PC-3 (cell line): ENCODE data around the gene CDC6. TPM values are rescaled to one million over a fixed set of nuclear protein-coding genes. Genes with fewer than 3 reads are reported as not detected.

Experiments used
- ATAC-seq: fragments of 200-7000 bp; cut with Tn5 transposase; 2 replicates; pipeline ENCODE4 v1.9.1; 2020; ENCODE audit warnings: mild to moderate bottlenecking, moderate library complexity
- BruUV-seq: library from RNA; stranded (reverse); fragments of 400-500 nt; replicated peaks from 2 replicates; lab custom pipeline; 2021; lab: Mats Ljungman, UMichigan
- CTCF ChIA-PET: fragments of 300-600 bp; sonication (Branson Sonifier 250); formaldehyde crosslinking; loops from one replicate; lab custom pipeline; 2022; ENCODE audit warnings: antibody characterized with exemption; lab: Charles Lee
- POLR2A ChIA-PET: fragments of 300-600 bp; sonication (Branson Sonifier 250); formaldehyde crosslinking; loops from one replicate; lab custom pipeline; 2022; ENCODE audit warnings: antibody characterized with exemption; ENCODE audit not compliant: unreplicated experiment; lab: Charles Lee
- DNase-seq: peaks from one replicate; pipeline ENCODE4 v3.0.0-alpha.2; 2015
- H2AFZ ChIP-seq: fragments of 300-600 bp; sonication (generic); 2 replicates; pipeline ENCODE4 v1.6.0; 2016; ENCODE audit warnings: antibody characterized with exemption, low read length
- H3F3A ChIP-seq: fragments of 300-600 bp; sonication (generic); one replicate; pipeline ENCODE4 v1.6.0; 2017; ENCODE audit warnings: antibody characterized with exemption, low read length, control low read depth, mild to moderate bottlenecking; ENCODE audit not compliant: unreplicated experiment
- H3K27ac ChIP-seq: fragments of 300-600 bp; sonication (generic); 2 replicates; pipeline ENCODE4 v1.5.1; 2016; ENCODE audit warnings: mild to moderate bottlenecking, low read length
- H3K27me3 ChIP-seq: fragments of 300-600 bp; sonication (generic); 2 replicates; pipeline ENCODE4 v1.6.1; 2016; ENCODE audit warnings: low read length, mixed read lengths
- H3K36me3 ChIP-seq: fragments of 300-600 bp; sonication (generic); 2 replicates; pipeline ENCODE4 v1.6.1; 2016; ENCODE audit warnings: low read depth, mixed run types, low read length, mixed read lengths
- H3K4me1 ChIP-seq: fragments of 300-600 bp; sonication (generic); 2 replicates; pipeline ENCODE4 v1.5.1; 2016; ENCODE audit warnings: low read length; ENCODE audit not compliant: insufficient read depth
- H3K4me2 ChIP-seq: fragments of 300-600 bp; sonication (generic); 2 replicates; pipeline ENCODE4 v1.6.0; 2016; ENCODE audit warnings: low read length
- H3K4me3 ChIP-seq: fragments of 300-600 bp; sonication (generic); 2 replicates; pipeline ENCODE4 v1.5.1; 2016; ENCODE audit warnings: mild to moderate bottlenecking, low read length, mixed read lengths
- H3K79me2 ChIP-seq: fragments of 300-600 bp; sonication (generic); 2 replicates; pipeline ENCODE4 v1.6.1; 2017; ENCODE audit warnings: low read length, mixed read lengths
- H3K9ac ChIP-seq: fragments of 300-600 bp; sonication (generic); 2 replicates; pipeline ENCODE4 v1.6.0; 2016; ENCODE audit warnings: mild to moderate bottlenecking, low read length
- H3K9me2 ChIP-seq: fragments of 300-600 bp; sonication (generic); replicated peaks from 2 replicates; pipeline ENCODE4 v1.6.1; 2016; ENCODE audit warnings: mixed run types, low read length, mixed read lengths
- H3K9me3 ChIP-seq: fragments of 300-600 bp; sonication (generic); 2 replicates; pipeline ENCODE4 v1.6.1; 2016; ENCODE audit warnings: low read length, mixed read lengths
- H4K20me1 ChIP-seq: fragments of 300-600 bp; sonication (generic); 2 replicates; pipeline ENCODE4 v1.6.1; 2016; ENCODE audit warnings: low read length, mixed read lengths
- CTCF ChIP-seq: fragments of 300-600 bp; sonication (generic); conservative IDR thresholded peaks from 2 replicates; pipeline ENCODE4 v1.5.1; 2017; ENCODE audit warnings: antibody characterized with exemption, low read depth, mild to moderate bottlenecking, low read length
- EZH2 ChIP-seq: fragments of 300-600 bp; sonication (generic); IDR thresholded peaks from one replicate; pipeline ENCODE4 v1.6.1; 2017; ENCODE audit warnings: antibody characterized with exemption, mild to moderate bottlenecking, low read length; ENCODE audit not compliant: unreplicated experiment
- EZH2phosphoT487 ChIP-seq: fragments of 300-600 bp; sonication (generic); IDR thresholded peaks from 2 replicates; pipeline ENCODE4 v1.6.1; 2018; ENCODE audit warnings: mild to moderate bottlenecking, antibody characterized with exemption, low read length, borderline replicate concordance
- intact Hi-C: fragments of 100-400 bp; cut with micrococcal nuclease; formaldehyde crosslinking; loops from 2 replicates; pipeline ENCODE4 v1.9.0; 2023
- total RNA-seq: library from RNA; depleted of rRNA; stranded (reverse); fragments of >200 nt; gene quantifications from 2 replicates; pipeline ENCODE4 v1.2.3, GENCODE V29; 2014

The CDC6 gene
- total RNA-seq, 1 experiment from 2014 or later: 48.9 TPM

DNA sequence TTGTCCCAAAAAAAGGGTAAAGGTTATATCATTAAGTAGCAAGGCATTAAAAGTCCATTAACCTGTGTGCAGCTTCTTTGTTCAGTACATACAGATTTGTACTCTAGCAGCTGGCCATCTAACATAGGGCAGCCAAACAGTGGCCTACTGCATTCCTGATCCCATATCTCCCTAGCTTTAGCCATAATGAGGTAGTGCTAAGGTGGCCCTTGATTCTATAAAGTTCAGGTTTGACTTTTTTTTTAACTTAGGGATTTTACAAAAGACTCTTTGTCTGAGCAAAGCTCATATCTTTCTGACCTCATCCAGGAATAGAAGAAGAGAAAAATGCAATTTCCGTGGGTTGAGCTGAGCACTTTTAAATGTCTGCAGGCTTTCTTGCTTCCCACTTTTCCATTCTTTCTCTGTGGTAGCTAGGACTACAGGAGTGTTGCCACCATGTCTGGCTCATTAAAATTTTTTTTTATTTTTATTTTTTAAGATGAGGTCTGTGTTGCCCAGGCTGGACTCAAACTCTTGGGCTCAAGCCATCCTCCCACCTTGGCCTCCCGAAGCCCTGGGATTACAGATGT, 19.5 kb upstream of the CDC6 start:
- TF ChIP-seq CTCF: no peak
- TF ChIP-seq EZH2: no peak
- TF ChIP-seq EZH2phosphoT487: no peak
- no peak overlapping the region for H3K27ac ChIP-seq
- H3K4me3 ChIP-seq: no peak overlapping the region
- H3K9me3 ChIP-seq: no peaks in the 10 kb centered on the region
- DNase-seq (no peak), ATAC-seq (no peak)
- CTCF ChIA-PET: no interaction called here
- no TSS peak for BruUV-seq
- H3F3A ChIP-seq: no peaks in the 10 kb centered on the region
- no peaks in the 10 kb centered on the region for H3K79me2 ChIP-seq
- no peaks in the 10 kb centered on the region for H3K9me2 ChIP-seq
- H3K36me3 ChIP-seq: peaks cover 10% of the 10 kb centered on the region; the same call in 1 of the 2 replicates
- intact Hi-C loops: no loop called here
- no peaks in the 10 kb centered on the region for H4K20me1 ChIP-seq
- H2AFZ ChIP-seq: no peak overlapping the region
- H3K9ac ChIP-seq: no peak overlapping the region
- no peaks in the 10 kb centered on the region for H3K4me1 ChIP-seq
- no peak overlapping the region for H3K4me2 ChIP-seq
- POLR2A ChIA-PET: no interaction called here
- no peaks in the 10 kb centered on the region for H3K27me3 ChIP-seq

DNA sequence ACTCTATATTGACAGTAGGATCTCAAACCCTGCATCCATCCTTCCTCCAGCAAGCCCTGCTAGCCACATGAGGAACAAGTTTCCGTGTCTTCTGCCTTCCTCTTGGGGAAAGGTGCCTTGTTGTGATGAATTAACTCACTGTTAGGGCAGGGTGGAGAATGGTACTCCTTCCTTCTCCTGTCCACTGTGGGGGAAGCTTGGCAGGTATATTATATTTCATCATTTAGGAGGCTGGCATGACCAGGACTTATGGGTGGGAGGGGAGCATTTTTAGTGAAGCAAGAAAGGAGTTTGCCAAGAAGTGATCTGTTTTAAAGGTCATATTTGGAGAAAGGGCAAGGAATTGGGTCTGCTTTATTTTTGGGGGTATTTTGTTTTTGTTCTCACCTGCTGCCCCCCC, 9.3 kb upstream of the CDC6 start:
- DNase-seq: no peak
- Histone ChIP-seq H3F3A (peaks cover 3% of the 10 kb centered on the region), H3K4me3 (no peak overlapping the region), H3K9me2 (no peaks in the 10 kb centered on the region), H3K79me2 (no peaks in the 10 kb centered on the region), H3K9ac (no peak overlapping the region), H3K9me3 (no peaks in the 10 kb centered on the region), H3K27me3 (no peaks in the 10 kb centered on the region), H3K27ac (no peak overlapping the region), H3K4me2 (no peak overlapping the region), H4K20me1 (no peaks in the 10 kb centered on the region), H2AFZ (no peak overlapping the region), H3K4me1 (peaks cover 8% of the 10 kb centered on the region), H3K36me3 (peaks cover 9% of the 10 kb centered on the region)
- TF ChIP-seq EZH2 (no peak), EZH2phosphoT487 (no peak), CTCF (no peak)
- no TSS peak for BruUV-seq
- ATAC-seq: no peak
- POLR2A ChIA-PET: no interaction called here
- CTCF ChIA-PET: no interaction called here
- intact Hi-C loops: no loop called here

DNA sequence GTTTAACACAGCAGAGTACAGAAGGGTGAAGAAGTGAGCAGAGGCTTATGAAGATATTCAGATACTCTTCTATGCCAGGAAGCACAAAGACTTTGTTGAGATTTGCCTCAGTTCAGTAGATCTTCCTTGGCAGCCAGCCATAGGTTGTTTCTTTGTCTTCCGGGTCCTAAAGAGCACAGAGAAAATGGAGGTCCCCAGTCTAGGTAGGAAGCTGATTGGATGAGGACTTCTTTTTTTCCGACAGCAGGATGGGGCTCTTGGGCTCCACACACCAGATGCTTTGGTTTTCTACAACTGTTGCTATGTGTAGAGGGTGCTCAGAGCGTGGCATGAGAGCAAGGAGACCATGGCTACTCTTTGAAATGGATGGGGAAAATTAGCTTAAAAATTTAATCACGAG, 8.3 kb upstream of the CDC6 start:
- H3K27ac ChIP-seq: no peak overlapping the region
- no peak overlapping the region for H3K4me2 ChIP-seq
- TF ChIP-seq CTCF (no peak), EZH2phosphoT487 (no peak), EZH2 (no peak)
- H3K9me2 ChIP-seq: no peaks in the 10 kb centered on the region
- POLR2A ChIA-PET: no interaction called here
- no peaks in the 10 kb centered on the region for H3K9me3 ChIP-seq
- peaks cover 5% of the 10 kb centered on the region; the same call in 1 of the 2 replicates for H3K36me3 ChIP-seq
- peaks cover 15% of the 10 kb centered on the region for H3K4me1 ChIP-seq
- DNase-seq (no peak), ATAC-seq (no peak)
- CTCF ChIA-PET: interaction anchor here (0.6 kb wide), 1 partner anchor 299 kb away, joined by 8 read pairs; the partner anchor contains the start of gene PSMD3
- H4K20me1 ChIP-seq: no peaks in the 10 kb centered on the region
- no peaks in the 10 kb centered on the region for H3K79me2 ChIP-seq
- no peak overlapping the region for H3K4me3 ChIP-seq
- H3K27me3 ChIP-seq: no peaks in the 10 kb centered on the region
- no peak overlapping the region for H3K9ac ChIP-seq
- BruUV-seq: no TSS peak
- H3F3A ChIP-seq: peaks cover 9% of the 10 kb centered on the region
- intact Hi-C loops: no loop called here
- no peak overlapping the region for H2AFZ ChIP-seq
